ENCODE data around the gene KIF7.

GRCh38 chr15:89645680-89646079 is 9.6 kb downstream of the KIF7 start:
- TF ChIP-seq CTCF (IDR thresholded peaks at IDR 0.05) (no peak), POLR2A (IDR thresholded peaks at IDR 0.05) (no peak)
